Panc1 (cell line): ENCODE results near the gene IREB2.

Source experiments
- POLR2AphosphoS5 ChIP-seq: IDR thresholded peaks from 2 replicates; pipeline ENCODE4 v1.6.1; 2012; ENCODE audit warnings: mild to moderate bottlenecking, low read depth, low read length, moderate library complexity
- TF ChIP-seq, protein P1 (sequence below): fragments of 450-650 bp; IDR thresholded peaks from 2 replicates; pipeline ENCODE4 v1.5.1; 2017; ENCODE audit warnings: mild to moderate bottlenecking
- TF ChIP-seq, protein P2 (sequence below), 2 experiments: IDR thresholded peaks; 2 replicates each; pipeline ENCODE4 v1.6.1; 2011 to 2012; ENCODE audit warnings: low read depth in 2 of 2, control low read depth in 1 of 2, low read length in 1 of 2, mild to moderate bottlenecking in 1 of 2, moderate library complexity in 1 of 2; ENCODE audit not compliant: insufficient read depth in 1 of 2

DNA sequence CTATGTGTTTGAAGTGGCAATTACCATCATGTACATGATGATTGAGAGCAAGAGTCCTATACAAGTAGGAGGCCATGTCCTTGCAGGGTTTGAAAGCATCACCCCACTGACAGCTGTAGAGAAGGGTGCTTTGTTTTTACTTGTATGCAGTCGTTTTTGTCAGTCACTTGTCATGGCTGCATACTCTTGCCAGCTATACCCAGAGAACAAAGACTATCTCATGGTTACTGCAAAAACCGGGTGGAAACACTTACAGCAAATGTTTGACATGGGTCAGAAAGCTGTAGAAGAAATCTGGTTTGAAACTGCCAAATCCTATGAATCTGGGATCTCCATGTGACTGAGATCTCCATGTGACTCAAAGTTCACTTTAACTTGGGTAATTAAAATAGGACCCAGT is 95.3 kb downstream of the IREB2 start:
- TF ChIP-seq, protein P1, sequence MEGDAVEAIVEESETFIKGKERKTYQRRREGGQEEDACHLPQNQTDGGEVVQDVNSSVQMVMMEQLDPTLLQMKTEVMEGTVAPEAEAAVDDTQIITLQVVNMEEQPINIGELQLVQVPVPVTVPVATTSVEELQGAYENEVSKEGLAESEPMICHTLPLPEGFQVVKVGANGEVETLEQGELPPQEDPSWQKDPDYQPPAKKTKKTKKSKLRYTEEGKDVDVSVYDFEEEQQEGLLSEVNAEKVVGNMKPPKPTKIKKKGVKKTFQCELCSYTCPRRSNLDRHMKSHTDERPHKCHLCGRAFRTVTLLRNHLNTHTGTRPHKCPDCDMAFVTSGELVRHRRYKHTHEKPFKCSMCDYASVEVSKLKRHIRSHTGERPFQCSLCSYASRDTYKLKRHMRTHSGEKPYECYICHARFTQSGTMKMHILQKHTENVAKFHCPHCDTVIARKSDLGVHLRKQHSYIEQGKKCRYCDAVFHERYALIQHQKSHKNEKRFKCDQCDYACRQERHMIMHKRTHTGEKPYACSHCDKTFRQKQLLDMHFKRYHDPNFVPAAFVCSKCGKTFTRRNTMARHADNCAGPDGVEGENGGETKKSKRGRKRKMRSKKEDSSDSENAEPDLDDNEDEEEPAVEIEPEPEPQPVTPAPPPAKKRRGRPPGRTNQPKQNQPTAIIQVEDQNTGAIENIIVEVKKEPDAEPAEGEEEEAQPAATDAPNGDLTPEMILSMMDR = no peak
- TF ChIP-seq, protein P2, sequence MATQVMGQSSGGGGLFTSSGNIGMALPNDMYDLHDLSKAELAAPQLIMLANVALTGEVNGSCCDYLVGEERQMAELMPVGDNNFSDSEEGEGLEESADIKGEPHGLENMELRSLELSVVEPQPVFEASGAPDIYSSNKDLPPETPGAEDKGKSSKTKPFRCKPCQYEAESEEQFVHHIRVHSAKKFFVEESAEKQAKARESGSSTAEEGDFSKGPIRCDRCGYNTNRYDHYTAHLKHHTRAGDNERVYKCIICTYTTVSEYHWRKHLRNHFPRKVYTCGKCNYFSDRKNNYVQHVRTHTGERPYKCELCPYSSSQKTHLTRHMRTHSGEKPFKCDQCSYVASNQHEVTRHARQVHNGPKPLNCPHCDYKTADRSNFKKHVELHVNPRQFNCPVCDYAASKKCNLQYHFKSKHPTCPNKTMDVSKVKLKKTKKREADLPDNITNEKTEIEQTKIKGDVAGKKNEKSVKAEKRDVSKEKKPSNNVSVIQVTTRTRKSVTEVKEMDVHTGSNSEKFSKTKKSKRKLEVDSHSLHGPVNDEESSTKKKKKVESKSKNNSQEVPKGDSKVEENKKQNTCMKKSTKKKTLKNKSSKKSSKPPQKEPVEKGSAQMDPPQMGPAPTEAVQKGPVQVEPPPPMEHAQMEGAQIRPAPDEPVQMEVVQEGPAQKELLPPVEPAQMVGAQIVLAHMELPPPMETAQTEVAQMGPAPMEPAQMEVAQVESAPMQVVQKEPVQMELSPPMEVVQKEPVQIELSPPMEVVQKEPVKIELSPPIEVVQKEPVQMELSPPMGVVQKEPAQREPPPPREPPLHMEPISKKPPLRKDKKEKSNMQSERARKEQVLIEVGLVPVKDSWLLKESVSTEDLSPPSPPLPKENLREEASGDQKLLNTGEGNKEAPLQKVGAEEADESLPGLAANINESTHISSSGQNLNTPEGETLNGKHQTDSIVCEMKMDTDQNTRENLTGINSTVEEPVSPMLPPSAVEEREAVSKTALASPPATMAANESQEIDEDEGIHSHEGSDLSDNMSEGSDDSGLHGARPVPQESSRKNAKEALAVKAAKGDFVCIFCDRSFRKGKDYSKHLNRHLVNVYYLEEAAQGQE (IDR thresholded peaks at IDR 0.05; ENCODE audit: insufficient read depth in 1 of 2, low read depth in 2 of 2, low read length in 1 of 2) = no peak
- TF ChIP-seq POLR2AphosphoS5 = no peak
